Fibroblast of villous mesenchyme (primary cell): ENCODE measurements around the gene ATG9B. TPM values are rescaled to one million over a fixed set of nuclear protein-coding genes. Genes with fewer than 3 reads are reported as not detected.
"Not testable (repeated sequence)": the region's sequence is repeated elsewhere in the genome, so short reads cannot be mapped to it uniquely, and the experiment has no call there.

Experiments used
- DNase-seq: peaks from one replicate; pipeline ENCODE4 v3.0.0-alpha.2; 2010; ENCODE audit warnings: low read depth
- H3K4me3 ChIP-seq: 2 replicates; pipeline ENCODE4 v1.5.1; 2011; ENCODE audit warnings: low read depth, mild to moderate bottlenecking, low read length
- total RNA-seq: library from RNA; depleted of rRNA; stranded (reverse); fragments of >200 nt; gene quantifications from 2 replicates; pipeline ENCODE4 v1.2.3, GENCODE V29; 2012
- TF ChIP-seq, protein P1 (sequence below): IDR thresholded peaks from 2 replicates; pipeline ENCODE4 v1.5.1; 2012; ENCODE audit warnings: low read depth, mild to moderate bottlenecking, low read length; ENCODE audit not compliant: insufficient read depth

The ATG9B gene
- total RNA-seq, 1 donor = under 0.01 TPM

DNA sequence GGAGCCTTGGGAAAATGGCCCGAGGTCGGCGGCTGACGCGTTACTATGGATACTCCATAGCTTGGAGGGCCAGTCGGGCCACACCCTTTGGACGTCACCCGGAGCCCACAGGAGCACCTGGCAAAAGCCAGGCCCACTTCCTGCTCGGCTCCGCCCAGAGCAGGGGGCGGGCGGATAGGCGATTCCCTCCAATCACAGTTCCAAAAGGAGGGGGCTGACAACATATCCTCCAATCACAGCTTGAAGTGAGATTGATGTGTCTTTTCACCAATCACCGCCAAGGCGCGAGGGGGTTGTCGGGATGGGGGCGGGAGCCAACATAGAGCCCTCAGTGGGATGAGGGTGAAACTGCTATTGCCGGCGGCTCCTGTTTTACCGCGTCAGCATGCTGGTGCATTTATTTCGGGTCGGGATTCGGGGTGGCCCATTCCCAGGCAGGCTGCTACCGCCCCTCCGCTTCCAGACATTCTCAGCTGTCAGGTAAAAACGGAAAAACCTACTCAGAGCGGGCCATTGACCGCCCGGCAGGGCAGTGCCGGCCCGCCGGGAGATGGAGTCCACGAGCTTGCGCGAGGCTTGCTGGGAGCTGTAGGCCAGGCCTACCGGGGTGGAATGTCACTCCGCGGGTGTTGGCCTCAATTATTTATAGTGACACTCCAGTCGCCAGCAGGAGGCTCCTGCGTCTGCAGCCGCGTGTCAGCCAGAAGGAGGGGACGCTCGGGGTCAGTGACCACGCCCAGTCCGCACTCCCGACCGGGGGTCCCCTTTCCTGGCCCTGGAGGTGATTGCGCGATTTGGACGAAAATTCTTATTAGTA lies 4.0 kb upstream of the ATG9B start, which contains the start of gene ABCB8:
TSS of gene ABCB8 (plus strand) at position 320 of the 817 bp plus-strand sequence. CDS start at position 386, 66 bp downstream.
- DNase-seq = peak; percentile 100
- peak within 1 kb of the TSS; percentile 81 for H3K4me3 ChIP-seq
- TF ChIP-seq, protein P1, sequence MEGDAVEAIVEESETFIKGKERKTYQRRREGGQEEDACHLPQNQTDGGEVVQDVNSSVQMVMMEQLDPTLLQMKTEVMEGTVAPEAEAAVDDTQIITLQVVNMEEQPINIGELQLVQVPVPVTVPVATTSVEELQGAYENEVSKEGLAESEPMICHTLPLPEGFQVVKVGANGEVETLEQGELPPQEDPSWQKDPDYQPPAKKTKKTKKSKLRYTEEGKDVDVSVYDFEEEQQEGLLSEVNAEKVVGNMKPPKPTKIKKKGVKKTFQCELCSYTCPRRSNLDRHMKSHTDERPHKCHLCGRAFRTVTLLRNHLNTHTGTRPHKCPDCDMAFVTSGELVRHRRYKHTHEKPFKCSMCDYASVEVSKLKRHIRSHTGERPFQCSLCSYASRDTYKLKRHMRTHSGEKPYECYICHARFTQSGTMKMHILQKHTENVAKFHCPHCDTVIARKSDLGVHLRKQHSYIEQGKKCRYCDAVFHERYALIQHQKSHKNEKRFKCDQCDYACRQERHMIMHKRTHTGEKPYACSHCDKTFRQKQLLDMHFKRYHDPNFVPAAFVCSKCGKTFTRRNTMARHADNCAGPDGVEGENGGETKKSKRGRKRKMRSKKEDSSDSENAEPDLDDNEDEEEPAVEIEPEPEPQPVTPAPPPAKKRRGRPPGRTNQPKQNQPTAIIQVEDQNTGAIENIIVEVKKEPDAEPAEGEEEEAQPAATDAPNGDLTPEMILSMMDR = peak; percentile 40

DNA sequence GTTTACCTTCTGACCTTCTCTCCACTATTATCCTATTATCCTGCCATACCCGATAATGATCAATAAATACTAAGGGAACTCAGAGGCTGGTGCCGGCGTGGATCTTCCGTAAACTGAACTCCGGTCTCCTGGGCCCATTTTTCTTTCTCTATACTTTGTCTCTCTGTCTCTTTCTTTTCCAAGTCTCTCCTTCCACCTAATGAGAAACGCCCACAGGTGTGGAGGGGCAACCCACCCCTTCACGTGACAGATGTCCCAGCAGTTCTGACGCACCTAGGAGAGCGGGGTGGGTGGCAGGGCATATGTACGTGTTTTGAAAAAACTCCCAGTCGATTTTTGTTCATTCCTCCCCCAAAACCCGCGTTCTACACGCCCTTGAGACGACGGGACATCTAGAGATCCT lies 3.4 kb upstream of the ATG9B start:
- not testable (repeated sequence) for DNase-seq
- peak overlapping the region; percentile 81 for H3K4me3 ChIP-seq

GRCh38 chr7:151026771-151027727 lies 2.8 kb upstream of the ATG9B start:
- not testable (repeated sequence) for H3K4me3 ChIP-seq
- DNase-seq = peak; percentile 61

DNA sequence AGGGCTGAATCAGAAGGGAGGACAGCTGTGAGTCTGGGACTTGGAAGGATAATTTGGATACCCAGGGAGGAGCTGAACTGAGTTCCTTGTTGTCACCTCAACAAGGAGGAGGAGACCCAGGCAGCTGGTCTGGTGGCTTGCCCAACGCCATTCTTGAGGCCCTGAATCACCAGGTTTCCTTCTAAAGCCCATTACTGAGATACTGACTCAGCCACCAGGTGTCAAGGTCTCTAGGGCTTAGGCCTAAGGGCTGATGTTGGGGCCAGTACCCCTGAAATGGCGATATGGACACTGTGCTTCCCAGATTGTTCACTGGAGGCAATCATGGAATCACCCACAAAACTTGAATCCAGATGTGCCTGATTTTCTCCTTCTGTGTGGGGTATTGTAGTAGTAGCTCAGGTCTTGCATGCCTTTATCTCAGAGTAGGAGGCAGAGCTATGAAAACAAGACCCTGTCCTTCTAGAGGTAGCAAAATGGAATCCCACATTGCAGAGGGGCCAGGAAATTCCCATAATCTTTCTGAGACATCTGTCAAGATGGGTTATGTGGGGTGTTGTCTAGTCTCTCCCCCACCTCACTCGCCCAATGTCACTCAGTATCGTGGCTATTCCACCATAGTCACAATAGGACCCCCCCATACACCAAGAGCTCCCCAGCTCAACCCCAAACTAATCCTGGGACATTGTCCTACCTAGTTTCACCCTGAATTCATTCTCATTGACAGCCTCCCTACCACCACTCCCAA lies 1.8 kb upstream of the ATG9B start:
- no peak overlapping the region for H3K4me3 ChIP-seq
- no peak for DNase-seq
- TF ChIP-seq, protein P1 = no peak

DNA sequence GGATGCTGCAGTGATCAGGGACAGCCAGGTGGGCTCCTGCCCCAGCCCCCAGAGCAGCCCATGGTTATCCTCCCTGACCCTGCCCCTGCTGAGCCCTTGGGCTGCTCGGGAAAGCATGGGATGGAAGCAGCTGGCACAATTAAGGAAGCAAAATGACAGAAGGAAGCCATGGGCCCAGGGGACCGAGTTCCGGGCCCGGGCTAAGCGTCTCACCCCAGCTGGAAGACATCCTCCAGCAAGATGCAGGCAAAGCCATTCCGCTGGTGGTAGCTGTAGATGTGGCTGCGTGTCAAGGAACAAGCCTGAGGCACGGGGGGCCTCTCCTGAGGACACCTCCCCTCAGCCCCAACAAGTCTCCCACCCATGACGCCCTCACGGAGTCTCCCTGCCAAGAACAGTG lies 1.1 kb downstream of the ATG9B start:
- H3K4me3 ChIP-seq = no peak overlapping the region
- no peak for DNase-seq
- TF ChIP-seq, protein P1 = no peak

DNA sequence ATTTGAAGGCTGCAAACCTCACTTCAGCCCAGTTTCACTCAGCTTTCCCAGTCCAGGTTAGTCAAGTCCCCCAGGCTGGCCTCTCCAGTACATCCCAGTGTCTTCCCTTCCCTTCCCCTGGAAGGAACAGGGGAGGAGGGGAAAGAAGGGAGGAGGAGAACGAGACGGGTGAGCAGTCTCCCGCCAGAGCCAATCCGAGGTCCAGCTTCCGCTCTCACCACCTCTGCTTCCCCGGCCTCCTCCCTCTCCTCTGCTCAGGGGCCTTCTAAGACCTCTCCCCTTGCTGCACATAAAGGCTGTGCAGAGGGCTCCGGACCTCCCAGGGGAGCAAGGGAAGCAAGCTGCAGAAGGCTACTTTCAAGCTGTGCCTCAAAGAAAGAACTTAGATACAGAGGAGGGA lies 4.1 kb downstream of the ATG9B start:
- no peak for DNase-seq
- TF ChIP-seq, protein P1 = no peak
- no peak overlapping the region for H3K4me3 ChIP-seq

GRCh38 chr7:151019130-151019447 lies 5.2 kb downstream of the ATG9B start:
- no peak for DNase-seq
- no peak overlapping the region for H3K4me3 ChIP-seq
- TF ChIP-seq, protein P1 = no peak
